A549 treated with ZK216348 at 1 μM for 4 hours (cell line): Measurements from ENCODE around the gene TMEM39B. TPM values are rescaled to one million over a fixed set of nuclear protein-coding genes. Genes with fewer than 3 reads are reported as not detected.

Experiments used
- total RNA-seq: library from RNA; stranded (reverse); fragments of 200-300 nt; extraction: Qiagen RNA extraction; gene quantifications from 5 replicates; pipeline ENCODE4 v1.2.3, GENCODE V29; 2022; ENCODE audit warnings: low read depth

TMEM39B gene
- 6.7 to 12.9 TPM (median 12.0 TPM) in 5 replicates for total RNA-seq

DNA sequence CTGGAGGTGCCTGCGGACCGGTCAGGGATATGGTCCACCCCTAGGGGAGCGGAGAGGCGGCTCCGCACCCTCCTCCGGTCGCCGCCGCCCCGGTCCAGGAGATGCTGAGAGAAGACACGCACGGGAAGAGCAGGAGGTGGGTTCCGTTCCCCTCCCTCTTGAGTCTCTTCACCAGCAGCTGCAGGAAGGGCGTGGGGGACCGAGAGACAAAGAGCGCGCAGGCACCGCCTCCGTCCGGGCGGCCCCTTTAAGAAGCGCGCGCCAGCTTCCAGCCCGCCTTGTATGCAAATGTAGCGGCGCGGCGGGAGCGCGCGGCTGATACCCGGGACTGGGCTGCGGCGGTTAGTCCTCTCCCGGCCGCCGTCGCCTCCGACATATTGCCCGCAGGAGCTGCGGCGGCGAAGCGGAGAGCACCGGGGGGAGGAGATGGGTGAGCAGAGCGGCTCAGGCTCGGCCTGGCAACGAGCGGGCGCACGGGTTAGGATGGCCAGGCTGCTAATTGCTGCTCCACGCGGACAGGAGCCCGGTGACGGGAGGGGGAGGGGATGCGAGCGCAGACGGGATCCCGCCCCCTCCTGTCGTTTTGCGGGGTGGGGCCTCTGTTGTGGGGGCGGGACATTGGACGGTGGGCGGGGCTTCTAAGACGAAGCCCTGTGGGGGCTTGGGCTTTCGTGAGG is at the start of gene TMEM39B:
Gene TMEM39B (plus strand): TSS at position 318 of the 677 bp plus-strand sequence. CDS start 109 bp downstream, at position 427.

DNA sequence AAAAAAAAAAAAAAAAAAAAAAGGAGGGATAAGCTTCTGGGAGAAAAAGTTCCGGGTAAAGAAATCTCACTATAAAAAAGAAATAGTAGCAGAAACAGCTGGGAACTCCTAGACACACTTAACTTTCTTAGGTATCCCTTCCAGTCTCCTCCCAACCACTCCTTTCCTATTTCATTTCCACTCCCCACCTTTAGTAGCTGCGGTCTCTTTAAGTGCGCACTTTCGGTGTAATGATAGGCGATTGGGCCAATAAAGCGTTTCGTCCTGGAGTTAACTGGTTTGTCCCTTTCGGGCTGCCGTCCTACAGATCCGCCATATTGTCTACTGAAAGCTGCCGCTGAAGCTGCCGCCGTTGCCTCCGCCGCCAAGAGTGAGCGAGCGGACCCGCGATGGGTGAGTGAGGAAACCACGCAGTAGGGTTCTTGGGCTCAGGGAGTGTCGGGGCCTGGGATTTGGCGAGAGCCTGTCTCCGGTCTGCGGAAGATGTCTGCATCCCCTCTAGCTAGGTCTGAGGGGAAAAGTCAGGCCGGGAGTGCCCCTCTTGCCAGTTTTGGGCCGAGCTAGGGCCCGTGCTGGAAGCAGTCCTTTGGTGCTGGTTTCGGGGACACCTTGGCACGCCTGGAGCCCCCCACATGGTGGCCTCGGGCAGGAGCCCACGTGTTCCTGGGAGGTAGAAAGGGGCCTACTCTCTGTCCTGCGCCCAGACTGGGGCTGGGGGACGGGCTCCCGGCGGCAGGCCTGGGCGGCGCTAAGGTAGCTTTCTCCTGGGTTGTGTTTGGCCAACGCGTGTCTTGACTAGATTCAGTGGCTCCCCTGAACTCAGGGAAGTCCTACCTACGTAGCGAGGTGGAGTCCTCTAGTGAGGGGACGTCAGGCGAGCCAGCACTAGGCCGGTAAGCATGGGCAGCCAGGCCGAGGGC is 35.3 kb downstream of the TMEM39B start, which contains the start of gene KPNA6:
Gene KPNA6 (plus strand): TSS at position 315 of the 920 bp plus-strand sequence. CDS start 75 bp downstream, at position 390.

Other genes with a start within 250 kb of the TMEM39B start
- gene PTP4A2, start 134.6 kb upstream of the TMEM39B start, total RNA-seq: 133 to 239 TPM (median 170 TPM) in 5 replicates
- 105 to 151 TPM (median 137 TPM) in 5 replicates for gene KHDRBS1, start 59.1 kb upstream of the TMEM39B start, total RNA-seq
- 14.1 to 16.7 TPM (median 14.9 TPM) in 5 replicates for gene KPNA6, start 35.1 kb downstream of the TMEM39B start, total RNA-seq
- 26.4 to 30.0 TPM (median 29.2 TPM) in 5 replicates for gene TXLNA, start 106.7 kb downstream of the TMEM39B start, total RNA-seq
- 1.1 to 2.8 TPM (median 1.8 TPM) in 5 replicates for gene CCDC28B, start 127.7 kb downstream of the TMEM39B start, total RNA-seq
- gene IQCC, start 132.7 kb downstream of the TMEM39B start, total RNA-seq: 1.6 to 2.7 TPM (median 2.1 TPM) in 5 replicates
- not detected in 5 replicates for gene DCDC2B, start 136.2 kb downstream of the TMEM39B start, total RNA-seq
- gene TMEM234, start 149.4 kb downstream of the TMEM39B start, total RNA-seq: 8.1 to 10.7 TPM (median 10.5 TPM) in 5 replicates
- gene EIF3I, start 149.5 kb downstream of the TMEM39B start, total RNA-seq: 262 to 314 TPM (median 274 TPM) in 5 replicates
- gene FAM167B, start 174.3 kb downstream of the TMEM39B start, total RNA-seq: 0.36 to 0.86 TPM (median 0.73 TPM) in 5 replicates
- not detected in 5 replicates for gene LCK, start 178.3 kb downstream of the TMEM39B start, total RNA-seq
- gene HDAC1, start 219.1 kb downstream of the TMEM39B start, total RNA-seq: 52.8 to 61.8 TPM (median 54.7 TPM) in 5 replicates